GM21367 (cell line): Measurements from ENCODE around the gene MRPL51.
"Not testable (repeated sequence)": the region's sequence is repeated elsewhere in the genome, so short reads cannot be mapped to it uniquely, and the experiment has no call there.

Experiments
- ATAC-seq: cut with Tn5 transposase; IDR thresholded peaks from one replicate; pipeline ENCODE4 v1.9.1; 2021; ENCODE audit not compliant: unreplicated experiment

MRPL51 gene

GRCh38 chr12:6492838-6493496 is at the start of gene MRPL51:
TSS of gene MRPL51 (minus strand) at chr12:6493262. CDS start at chr12:6493136, 126 bp downstream.
- ATAC-seq: peak; percentile 45

- no peak for ATAC-seq
These were observed 49.3 kb upstream of the MRPL51 start for GRCh38 chr12:6542209-6543009.

DNA sequence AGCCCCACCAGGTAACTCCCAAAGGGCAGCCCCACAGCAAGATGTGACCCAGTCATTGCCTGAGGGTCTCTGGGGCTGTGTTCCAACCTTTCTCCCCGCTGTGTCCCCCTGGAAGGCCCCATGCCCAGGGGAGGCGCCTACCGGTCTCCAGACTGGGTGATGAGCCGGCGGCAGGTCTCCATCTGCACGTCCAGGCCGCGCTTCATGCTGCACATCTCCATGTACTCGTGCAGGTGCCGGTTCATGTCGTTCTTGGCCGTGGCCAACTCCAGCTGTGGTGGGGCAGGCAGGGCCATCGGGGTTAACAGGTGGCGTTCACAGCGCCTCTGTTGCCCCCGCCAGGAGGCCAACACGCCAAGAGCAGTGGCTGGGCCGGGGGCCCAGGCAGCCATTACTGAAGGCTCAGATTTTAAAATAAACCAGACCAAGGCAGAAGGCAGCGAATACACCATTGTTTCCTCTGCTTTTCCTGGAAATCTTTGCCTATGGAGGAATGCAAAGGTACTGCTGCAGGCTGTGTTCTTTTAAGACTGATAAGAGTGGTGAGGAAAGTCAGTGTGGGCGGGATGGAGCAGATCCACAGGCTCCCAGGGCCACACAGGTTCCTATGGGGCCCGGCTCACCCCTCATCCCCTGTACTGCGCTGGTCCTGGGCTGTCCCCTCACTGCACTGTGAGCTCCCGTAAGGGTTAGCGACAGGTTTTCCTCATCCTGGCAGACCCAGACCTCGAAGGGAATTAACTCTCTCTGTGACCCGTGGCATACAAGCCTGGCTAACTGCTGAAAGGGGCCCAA is 48.5 kb upstream of the MRPL51 start:
- no peak for ATAC-seq

DNA sequence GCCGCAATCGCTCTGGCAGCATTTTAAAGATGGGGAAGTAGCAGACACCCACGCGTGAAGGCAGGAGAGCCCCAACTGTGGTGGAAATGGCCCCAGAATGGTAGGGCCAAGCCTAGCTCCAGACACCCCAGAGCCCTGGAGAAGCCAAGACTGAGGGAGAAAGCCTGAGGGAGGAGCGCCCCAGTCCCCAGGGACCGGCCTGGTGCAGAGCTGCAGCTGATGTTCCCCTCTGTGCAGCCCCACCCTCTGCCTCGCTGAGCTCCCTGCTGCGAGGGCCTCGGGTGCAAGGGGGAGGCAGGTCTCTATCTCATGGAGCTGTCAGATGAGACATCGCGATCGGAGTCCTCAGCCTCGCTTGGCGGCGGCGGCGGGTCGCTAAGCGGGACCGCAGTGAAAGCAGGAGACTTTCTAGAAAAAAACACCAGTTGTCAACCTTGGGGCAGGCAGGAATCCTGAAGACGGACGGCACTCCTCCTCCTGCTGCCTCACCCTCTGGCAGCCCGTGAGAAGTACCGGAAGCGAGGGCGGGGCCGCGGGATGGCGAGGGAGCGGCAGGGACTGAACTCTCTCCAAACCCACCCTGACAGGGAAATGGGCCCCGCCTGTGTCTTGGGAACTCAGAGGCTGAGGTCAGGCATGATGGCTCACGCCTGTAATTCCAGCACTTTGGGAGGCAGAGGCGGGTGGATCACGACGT is 47.3 kb upstream of the MRPL51 start:
- no peak for ATAC-seq

GRCh38 chr12:6539707-6540134 is 46.7 kb upstream of the MRPL51 start:
- ATAC-seq: no peak

- ATAC-seq: no peak
These were observed 46.2 kb upstream of the MRPL51 start for GRCh38 chr12:6539314-6539682.

DNA sequence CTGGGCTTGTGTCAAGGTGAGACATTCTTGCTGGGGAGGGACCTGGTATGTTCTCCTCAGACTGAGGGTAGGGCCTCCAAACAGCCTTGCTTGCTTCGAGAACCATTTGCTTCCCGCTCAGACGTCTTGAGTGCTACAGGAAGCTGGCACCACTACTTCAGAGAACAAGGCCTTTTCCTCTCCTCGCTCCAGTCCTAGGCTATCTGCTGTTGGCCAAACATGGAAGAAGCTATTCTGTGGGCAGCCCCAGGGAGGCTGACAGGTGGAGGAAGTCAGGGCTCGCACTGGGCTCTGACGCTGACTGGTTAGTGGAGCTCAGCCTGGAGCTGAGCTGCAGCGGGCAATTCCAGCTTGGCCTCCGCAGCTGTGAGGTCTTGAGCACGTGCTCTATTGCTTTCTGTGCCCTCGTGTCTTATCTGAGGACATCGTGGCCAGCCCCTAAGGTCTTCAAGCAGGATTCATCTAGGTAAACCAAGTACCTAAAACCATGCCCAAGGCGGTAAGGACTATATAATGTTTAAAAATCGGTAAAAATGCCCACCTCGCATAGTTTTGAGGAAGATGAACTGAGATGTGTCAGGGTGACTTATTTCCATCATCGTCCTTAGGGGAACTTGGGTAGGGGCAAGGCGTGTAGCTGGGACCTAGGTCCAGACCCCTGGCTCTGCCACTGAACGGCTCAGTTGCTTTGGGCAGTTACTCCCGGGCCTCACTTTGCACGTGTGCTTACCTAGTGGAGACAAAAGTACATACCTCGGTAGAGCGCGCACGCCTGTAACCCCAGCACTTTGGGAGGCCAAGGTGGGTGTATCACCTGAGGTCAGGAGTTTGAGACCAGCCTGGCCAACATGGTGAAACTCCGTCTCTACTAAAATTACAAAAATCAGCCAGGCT is 45.6 kb upstream of the MRPL51 start:
- ATAC-seq: no peak

GRCh38 chr12:6537580-6538419 is 44.7 kb upstream of the MRPL51 start:
- not testable (repeated sequence) for ATAC-seq

GRCh38 chr12:6536894-6537579 is 44.0 kb upstream of the MRPL51 start:
- no peak for ATAC-seq

- no peak for ATAC-seq
These were observed 43.1 kb upstream of the MRPL51 start for GRCh38 chr12:6535960-6536847.

- ATAC-seq: no peak
These were observed 42.6 kb upstream of the MRPL51 start for GRCh38 chr12:6535697-6535946.

- no peak for ATAC-seq
These were observed 42.1 kb upstream of the MRPL51 start for GRCh38 chr12:6534945-6535696.

DNA sequence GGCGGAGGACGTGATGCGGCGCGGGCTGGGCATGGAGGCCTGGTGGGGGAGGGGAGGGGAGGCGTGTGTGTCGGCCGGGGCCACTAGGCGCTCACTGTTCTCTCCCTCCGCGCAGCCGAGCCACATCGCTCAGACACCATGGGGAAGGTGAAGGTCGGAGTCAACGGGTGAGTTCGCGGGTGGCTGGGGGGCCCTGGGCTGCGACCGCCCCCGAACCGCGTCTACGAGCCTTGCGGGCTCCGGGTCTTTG is 41.6 kb upstream of the MRPL51 start:
- no peak for ATAC-seq

GRCh38 chr12:6533923-6534694 is 41.0 kb upstream of the MRPL51 start, which contains the start of gene GAPDH:
TSS of gene GAPDH (plus strand) at chr12:6534517. CDS start at chr12:6534833, 316 bp downstream.
- ATAC-seq: peak; percentile 37

GRCh38 chr12:6533653-6533922 is 40.5 kb upstream of the MRPL51 start:
- peak; percentile 9 for ATAC-seq

GRCh38 chr12:6532927-6533652 is 40.0 kb upstream of the MRPL51 start:
- ATAC-seq: peak; percentile 2
